Fibroblast of skin of right quadriceps (primary cell): Measurements from ENCODE around the gene KLHDC7A.

Experiments
- DNase-seq: peaks from one replicate; pipeline ENCODE4 v3.0.0-alpha.2; 2013

The KLHDC7A gene

DNA sequence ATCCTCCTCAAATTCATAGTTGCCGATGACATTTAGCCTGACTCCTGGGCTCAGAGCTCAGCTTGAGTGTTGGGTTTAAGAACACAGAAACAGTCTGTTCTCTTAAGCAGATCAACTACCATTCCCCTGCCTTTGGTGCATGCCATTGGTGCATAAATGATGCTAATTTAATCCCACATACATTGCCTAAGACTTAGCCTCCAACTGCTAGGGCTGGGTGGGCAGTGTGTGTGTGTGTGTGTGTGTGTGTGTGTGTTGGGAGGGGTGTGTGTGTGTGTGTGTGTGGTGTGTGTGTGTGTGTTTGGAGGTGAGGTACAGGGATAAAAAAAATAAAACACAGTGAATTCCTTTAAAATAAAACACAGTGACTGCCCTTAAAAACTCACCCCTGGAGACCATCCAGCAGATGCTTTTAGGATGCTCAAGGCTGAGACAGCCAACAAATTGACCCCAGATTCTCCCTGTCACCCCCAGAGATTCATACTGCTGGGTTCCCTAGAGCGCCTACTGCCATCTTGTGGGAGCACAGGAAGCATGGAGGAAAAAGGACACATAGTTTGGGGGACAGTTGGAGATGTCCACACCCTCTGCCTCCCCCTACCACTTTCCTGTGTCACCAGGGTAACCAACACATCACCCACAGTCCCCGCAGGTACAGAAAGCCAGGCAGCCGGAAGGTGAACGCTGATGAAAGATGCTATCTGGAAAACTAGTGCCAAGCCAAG lies 30.6 kb downstream of the KLHDC7A start:
- DNase-seq = no peak

DNA sequence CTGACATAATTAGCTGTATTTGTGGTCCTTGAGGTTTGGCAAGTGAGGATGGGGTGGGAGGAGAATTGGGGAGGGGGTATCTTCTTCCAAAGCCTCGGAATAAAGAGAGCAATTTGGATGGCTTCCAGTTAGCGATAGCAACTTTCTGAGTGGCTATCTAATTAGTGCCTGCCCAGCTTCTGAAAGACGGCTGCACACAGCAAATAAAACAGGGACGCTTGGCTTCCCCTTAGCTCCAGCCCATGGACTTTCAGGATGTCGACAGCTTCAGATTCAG lies 31.1 kb downstream of the KLHDC7A start:
- DNase-seq = no peak

DNA sequence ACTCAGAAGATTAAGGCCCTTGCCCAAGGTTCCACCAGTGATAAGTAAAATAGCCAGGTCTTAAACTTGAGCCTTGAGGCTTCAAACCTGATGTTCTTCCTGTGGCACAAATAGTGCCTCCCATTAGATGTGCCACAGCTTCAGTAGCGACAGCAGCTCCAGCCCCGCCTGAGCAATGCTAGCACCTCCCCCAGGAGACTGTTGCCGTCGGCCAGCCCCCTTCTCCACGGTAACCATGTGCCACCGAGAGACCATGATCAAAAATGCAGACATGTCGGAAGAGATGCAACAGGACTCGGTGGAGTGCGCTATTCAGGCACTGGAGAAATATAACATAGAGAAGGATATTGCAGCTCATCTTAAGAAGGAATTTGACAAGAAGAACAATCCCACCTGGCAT lies 32.2 kb downstream of the KLHDC7A start:
- no peak for DNase-seq

DNA sequence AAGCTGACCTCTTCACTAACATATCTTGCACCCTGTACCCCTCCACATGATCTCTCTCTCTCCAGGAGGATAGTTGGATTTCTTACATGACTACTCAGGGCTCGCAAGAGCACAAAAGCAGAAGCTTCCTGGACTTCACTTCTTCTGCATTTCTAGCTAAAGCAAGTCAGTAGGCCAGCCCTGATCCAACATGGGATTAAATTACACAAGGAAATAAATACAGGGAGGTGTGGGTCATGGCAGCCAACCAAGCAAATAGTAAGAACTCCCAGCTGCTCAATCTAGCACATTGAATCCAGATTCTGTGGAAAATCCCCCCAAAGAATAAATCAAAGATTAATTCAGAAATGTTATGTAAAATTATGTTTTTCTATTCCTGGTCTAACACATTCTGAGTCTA lies 33.3 kb downstream of the KLHDC7A start:
- no peak for DNase-seq

DNA sequence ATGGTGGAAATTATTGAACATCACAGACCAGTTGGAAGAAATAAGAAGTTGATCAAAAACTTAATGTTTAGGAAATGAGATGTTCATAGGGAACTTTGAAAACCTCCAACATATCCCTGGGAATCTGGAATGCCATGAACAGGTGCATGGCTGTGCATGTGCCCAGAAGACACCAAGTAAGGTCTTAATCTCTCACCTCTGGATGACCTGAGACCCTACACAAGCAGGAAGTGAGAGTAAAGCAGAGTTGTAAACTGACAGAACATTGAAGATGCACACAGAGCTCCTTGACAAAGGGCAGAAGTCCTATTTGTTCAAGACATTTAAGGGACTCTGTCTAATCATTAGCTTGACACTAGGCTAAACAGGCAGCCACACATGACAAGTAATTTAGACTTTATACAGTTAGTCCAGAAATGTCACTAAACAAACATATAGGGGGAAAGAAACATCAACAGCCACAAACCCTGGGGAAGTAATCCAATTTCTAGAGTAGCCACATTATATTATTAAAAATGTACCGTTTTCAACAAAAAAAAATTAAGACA lies 34.5 kb downstream of the KLHDC7A start:
- DNase-seq = no peak

DNA sequence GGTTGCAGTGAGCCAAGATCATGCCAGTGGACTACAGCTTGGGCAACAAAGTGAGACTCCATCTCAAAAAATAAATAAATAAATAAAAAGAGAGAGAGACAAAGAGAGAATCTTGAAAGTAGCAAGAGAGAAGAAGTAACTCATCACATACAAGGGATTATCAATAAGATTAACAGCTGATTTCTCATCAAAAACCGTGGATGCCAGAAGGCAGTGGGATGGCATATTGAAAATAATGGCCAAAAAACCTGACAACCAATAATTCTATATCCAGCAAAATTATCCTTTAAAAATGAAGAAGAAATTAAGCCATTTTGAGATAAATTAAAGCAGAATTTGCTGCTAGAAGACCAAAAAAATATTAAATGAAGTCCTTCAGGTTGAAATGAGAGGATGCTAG lies 35.7 kb downstream of the KLHDC7A start:
- DNase-seq = no peak

DNA sequence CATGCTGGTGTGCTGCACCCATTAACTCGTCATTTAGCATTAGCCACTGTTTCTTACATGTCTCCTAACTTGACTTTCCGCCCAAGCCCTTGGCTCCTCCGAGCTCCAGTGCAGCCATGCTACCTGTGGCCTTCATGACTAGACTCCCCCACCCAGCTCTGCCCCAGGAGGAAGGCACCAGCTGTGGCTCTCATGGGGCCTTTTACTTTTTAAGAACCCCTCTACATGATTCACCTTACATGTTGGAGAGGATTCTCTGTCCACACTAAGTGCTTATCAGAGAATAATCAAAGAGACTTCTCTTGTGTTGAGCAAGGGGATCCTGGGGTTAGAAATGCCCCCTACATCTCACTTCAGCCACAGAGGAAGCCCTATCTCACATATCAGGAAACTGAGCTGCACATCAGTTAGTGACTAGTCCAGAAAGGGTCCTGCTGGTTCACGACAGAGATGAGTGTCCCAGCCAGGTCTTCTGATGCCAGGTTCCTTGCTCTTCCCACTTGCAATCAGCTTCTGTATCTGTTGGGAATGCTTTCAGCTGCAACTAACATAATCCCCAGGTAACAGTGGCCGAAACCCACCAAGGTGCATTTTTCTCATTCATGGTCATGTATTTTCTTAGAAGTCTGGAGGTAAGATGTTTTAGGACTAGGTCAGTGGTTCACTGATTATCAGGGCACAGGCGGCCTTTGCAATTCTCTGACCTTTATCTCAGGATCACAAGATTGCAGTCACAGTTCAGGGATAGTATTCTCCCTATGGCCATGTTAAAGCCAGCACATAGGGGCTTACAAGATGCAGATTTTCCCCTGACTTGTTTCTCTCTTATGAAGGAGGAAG lies 45.9 kb downstream of the KLHDC7A start:
- DNase-seq = no peak

DNA sequence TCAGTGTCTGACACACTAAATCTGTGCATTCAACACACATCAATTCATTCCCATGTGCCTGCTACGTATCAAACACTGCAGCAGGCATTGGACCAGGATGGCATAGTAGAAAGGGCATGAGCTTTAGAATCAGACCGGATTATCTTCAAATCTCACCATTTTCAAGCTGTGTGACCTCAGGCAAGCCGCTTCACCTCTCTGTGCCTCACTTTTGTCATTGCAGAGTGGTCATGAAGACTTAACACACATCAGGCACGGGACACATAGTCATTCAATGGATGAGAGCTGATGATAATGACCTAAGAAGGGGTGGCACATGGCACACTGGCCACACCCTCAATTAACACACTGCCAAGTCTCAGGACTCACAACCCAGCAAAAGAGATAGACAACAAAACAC lies 46.8 kb downstream of the KLHDC7A start:
- no peak for DNase-seq

DNA sequence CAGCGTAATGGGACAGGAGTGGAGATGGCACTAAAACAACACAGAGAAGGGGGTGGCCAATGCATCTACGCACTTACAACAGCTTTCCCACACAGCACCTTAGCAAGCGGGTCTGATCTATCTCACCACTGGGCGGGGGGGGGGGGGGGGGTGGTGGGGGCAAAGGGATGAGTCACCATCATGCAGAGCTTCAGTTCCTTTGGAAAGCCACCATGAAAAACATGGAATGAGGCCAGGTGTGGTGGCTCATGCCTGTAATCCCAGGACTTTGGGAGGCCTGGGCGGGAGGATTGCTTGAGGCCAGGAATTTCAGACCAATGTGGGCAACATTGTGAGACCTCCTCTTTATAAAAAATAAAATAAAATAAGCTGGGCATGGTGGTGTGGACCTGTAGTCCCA lies 47.2 kb downstream of the KLHDC7A start:
- no peak for DNase-seq

DNA sequence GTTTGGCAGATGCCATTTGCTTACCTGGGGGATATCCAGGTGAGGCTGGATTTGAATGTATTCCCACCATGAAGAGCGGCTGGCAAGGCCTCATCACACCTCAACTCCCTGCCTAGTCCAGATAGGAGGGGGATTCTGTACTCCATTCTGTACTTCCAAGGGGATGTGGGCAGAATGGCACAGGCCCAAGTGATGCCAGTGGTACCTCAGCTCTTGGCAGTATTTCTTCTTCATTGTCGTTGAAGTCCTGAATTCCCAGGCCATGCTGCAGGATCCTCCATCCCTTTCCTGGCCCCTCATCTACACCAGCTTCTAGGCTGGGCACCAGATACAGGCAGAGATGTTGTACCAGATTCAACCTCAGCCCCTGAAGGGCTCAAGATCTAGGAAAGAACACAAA lies 47.9 kb downstream of the KLHDC7A start:
- no peak for DNase-seq

DNA sequence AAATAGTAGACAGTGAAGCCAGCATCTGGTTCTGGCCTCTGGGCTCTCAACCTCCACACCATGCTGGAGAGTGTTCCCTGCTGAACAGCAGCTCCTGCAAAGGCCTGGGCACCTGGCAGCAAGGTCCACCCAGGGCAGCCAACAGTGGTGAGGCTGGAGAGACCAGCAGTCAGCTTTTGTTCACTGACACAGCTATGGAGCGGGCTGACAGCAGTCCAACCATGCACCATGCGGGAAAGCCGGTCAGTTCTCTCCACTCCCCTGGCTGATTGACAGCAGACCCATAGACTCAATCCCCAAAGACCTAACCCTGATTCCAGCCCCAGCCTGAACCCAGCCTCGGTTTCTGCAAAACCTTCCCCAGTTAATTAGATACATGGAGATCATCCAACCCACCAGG lies 49.0 kb downstream of the KLHDC7A start:
- DNase-seq = no peak

DNA sequence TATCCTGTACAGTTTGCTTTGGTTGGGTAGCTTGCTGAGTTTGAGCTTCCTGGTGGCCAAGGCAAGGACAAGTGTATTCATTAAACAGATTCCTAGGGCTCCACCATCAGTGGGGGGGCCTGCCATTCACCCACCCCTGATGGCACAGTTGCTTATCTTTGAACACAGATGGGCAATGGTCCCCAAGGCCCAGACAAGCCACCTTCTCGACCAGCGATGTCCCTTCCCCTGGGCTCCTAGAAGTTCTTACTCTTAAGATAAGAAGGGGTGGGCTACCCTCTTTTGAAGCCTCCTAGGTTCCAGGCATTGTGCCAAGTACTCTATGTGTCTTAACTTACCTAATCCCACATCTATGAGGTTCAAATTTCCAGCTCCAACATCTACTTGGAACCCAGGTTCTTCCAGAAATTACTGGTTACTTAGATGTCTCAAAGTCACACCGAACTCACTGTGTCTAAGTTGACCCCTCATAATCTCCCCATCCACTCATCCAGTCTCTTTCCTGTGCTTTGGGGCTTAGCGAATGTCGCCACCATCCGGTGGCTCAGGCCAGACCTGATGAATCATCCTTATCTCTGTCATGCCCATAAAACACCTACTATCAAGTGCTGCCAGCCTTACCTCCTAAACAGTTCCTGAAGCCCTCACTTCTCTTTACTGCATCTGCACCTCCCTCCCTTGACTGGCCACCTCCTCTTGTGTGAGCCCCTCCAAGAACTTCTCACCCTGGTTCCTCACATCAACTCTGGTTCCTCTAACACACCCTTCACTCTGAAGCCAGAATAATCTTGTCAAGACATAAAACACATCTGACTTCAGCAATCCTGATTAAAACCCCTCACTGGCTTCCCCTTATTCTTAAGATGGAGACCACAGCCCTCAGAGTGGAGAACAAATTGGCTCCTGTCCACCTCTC lies 50.1 kb downstream of the KLHDC7A start:
- no peak for DNase-seq

DNA sequence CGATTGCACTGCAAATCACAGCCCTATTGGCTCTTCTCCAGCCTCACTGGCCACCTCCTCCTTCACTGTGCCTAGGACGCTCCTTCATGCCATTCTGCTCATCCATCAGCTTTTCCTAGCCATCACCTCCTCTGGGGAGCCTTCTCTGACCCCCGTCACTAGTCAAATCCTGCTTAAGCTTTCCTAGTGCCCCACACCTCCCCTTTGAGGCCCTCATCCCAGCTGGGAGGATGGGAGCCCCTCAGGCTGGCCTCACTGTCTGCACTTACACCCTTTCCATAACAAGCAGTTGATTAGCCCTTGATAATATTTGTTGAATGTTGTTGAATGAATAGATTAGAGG lies 50.7 kb downstream of the KLHDC7A start:
- no peak for DNase-seq

DNA sequence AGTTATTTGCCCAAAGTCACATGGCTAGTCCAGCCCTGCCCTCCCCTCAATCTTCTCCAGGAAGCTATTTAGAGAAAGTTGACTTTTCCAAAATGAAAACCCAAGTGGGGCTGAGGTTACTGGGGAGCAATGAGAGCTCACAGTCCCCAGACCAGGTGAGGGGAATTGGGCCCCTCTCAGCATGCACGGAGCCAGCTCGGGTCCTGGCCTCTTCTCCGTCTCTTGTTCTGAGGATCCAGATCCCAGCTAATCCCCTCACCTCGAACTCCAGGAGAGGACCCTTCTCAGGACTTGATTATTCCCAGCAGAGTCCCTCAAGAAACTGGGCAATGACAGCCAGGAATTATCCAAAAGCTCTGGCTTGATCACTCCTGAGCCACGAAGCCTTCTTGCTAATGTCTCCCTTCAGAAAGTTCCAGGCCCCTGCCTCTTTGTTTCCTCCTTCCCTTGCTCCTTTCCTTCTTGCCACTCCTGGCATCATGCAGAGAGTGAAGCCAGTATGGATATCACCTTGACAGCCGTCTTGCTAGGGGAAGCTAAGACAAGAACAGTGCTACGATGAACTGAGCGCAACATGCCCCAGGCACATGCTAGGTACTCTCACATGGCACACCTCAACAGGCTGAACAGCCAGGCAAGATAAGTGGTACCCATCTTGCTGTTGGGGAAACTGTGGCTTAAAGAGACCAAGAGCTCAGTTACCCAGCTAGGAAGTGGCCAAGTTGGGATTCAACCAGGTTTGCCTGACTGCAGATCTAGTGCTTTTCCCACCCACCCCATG lies 51.9 kb downstream of the KLHDC7A start:
- no peak for DNase-seq

DNA sequence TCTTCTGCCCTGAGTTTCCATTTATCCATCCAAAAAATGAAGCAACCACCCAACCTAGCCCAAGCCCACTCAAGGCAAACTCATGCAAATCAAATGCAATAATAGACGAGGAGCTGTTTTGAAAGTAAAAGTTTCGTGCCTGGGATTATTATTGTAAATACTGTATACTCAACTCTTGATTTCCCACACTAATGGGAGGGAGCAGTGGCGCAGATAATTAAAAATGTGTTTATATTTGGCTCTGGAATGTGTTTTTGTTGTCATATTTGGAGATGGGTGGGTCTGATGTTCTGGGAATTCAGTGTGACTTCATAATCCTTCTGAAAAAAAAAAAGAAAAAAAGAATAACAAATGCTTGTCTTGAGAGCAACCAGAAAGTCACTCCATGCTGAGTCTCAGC lies 52.5 kb downstream of the KLHDC7A start:
- DNase-seq = no peak

DNA sequence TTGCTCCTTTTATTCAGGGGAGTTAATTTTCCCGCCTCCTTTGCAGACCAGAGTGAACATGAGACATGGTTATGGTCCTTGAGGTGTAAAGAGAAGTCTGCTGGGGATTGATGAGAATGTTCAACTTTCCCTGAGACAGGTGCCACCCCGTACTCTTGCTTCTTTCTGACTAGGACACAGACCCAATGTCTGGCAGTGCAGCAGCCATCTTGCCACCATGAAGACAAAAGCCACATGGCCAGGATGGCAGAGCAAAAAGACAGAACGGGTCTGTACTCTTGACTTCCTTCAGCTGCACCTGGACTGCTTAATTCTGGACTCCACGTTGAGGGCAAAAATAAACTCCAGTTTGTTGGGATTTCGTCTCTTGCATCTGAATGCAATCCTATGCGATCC lies 54.1 kb downstream of the KLHDC7A start:
- no peak for DNase-seq
